ENCODE results near the gene ZBTB5. TPM values are rescaled to one million over a fixed set of nuclear protein-coding genes. Genes with fewer than 3 reads are reported as not detected.
A peak's percentile ranks its signal among the peaks of the same experiment; 100 is the strongest.

The ZBTB5 gene
- total RNA-seq, 1 donor from 2014 or later, result 9.2 TPM

DNA sequence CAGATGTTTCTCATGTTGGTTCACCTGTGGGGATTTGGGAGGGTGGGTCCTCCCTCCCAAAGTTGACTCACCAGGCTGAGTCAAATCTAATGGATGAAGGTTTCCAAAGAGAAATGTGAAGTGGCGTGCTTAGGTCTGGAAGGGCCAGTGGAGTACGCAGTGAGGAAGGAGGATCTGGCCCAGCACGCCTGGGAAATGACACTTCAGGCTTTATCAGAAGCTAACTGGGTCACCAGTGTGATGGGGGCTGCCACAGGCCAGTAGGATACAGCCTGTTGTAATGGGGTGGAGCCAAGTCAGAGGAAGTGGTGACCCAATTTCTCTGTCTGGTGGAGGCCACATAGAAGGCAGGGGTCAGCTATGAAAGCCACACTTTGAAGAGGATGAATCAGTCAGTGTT lies 38.5 kb upstream of the ZBTB5 start:
- ATAC-seq, result peak; percentile 74 to 81
- no peak overlapping the region for H3K4me3 ChIP-seq

DNA sequence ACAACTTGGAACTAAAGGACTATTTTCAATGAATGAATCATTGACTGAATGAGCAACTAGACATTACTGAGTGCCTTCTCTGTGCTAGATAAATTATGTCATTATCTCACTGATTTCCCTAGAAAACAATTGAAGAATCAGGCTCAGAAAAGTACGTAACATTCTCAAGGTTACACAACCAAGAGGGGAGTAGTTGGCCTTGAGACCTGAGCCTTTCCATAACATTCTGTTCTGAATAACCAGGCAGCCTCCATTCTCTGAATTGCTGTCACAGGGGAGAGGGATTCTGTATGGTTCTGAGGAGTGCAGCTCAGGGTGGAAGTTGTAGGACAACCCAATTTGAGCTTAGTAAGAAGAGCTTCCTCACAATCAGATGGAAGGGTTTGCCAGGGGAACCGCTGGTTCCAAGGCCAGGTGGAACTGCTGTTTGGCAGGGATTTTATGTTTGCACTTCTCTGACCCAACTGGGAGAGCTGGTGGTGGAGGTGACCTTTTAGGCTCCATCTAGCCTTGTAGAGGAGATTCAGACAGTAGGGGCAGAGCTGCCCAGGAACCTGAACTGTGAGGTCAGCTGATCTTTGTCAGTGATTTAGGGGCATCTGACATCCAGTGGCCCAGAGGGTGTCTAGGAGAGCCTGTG lies 36.8 kb upstream of the ZBTB5 start:
- Histone ChIP-seq H3K36me3 (peaks cover 73% of the 10 kb centered on the region), H3K9me3 (no peaks in the 10 kb centered on the region), H3K4me3 (no peak overlapping the region), H3K27me3 (ENCODE audit: low read depth) (no peaks in the 10 kb centered on the region), H3K4me1 (no peaks in the 10 kb centered on the region), H3K27ac (no peak overlapping the region)
- ATAC-seq, result no peak
- DNase-seq, result no peak
- TF ChIP-seq, protein P1, sequence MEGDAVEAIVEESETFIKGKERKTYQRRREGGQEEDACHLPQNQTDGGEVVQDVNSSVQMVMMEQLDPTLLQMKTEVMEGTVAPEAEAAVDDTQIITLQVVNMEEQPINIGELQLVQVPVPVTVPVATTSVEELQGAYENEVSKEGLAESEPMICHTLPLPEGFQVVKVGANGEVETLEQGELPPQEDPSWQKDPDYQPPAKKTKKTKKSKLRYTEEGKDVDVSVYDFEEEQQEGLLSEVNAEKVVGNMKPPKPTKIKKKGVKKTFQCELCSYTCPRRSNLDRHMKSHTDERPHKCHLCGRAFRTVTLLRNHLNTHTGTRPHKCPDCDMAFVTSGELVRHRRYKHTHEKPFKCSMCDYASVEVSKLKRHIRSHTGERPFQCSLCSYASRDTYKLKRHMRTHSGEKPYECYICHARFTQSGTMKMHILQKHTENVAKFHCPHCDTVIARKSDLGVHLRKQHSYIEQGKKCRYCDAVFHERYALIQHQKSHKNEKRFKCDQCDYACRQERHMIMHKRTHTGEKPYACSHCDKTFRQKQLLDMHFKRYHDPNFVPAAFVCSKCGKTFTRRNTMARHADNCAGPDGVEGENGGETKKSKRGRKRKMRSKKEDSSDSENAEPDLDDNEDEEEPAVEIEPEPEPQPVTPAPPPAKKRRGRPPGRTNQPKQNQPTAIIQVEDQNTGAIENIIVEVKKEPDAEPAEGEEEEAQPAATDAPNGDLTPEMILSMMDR (IDR thresholded peaks at IDR 0.05), result no peak
- intact Hi-C loops (cut with DNase I), result no loop called here

More for the DNA sequence above, 38.5 kb upstream of the ZBTB5 start:
- TF ChIP-seq, protein P1 (IDR thresholded peaks at IDR 0.05), result no peak
- DNase-seq, result peak; percentile 68
- peaks cover 62% of the 10 kb centered on the region for H3K36me3 ChIP-seq
- H3K27ac ChIP-seq, result no peak overlapping the region
- H3K9me3 ChIP-seq, result no peaks in the 10 kb centered on the region
- intact Hi-C loops (cut with DNase I), result no loop called here
- no peaks in the 10 kb centered on the region for H3K4me1 ChIP-seq
- no peaks in the 10 kb centered on the region for H3K27me3 ChIP-seq (ENCODE audit: low read depth)

- peaks cover 92% of the 10 kb centered on the region for H3K36me3 ChIP-seq
- H3K9me3 ChIP-seq, result no peaks in the 10 kb centered on the region
- no peak overlapping the region for H3K4me3 ChIP-seq
- H3K27ac ChIP-seq, result no peak overlapping the region
- H3K4me1 ChIP-seq, result no peaks in the 10 kb centered on the region
- no peak for DNase-seq
- ATAC-seq, result no peak
- no peaks in the 10 kb centered on the region for H3K27me3 ChIP-seq (ENCODE audit: low read depth)
- TF ChIP-seq, protein P1 (IDR thresholded peaks at IDR 0.05), result no peak
- intact Hi-C loops (cut with DNase I), result no loop called here
These were observed 34.0 kb upstream of the ZBTB5 start for GRCh38 chr9:37499297-37499696.

DNA sequence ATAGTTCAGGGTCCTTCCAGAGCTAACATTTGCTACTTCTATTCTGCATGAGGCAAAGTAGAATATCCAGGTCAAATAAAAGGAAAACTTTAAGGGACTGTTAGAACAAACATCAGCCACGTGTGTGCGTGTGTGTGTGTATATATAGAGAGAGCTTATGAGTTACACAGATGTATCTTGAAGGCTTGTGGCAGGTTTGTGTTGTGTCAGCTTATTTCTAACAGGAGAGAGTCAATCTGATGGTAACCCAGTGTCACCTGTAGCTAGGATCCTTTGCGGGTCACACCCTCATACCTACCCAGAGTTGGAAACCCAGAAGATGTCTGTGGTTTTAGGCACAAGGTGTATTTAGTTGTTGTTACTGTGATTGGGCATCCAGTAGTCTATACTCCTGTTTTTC lies 33.2 kb upstream of the ZBTB5 start:
- H3K36me3 ChIP-seq, result peaks cover 92% of the 10 kb centered on the region
- TF ChIP-seq, protein P1 (IDR thresholded peaks at IDR 0.05), result no peak
- H3K4me3 ChIP-seq, result no peak overlapping the region
- H3K27ac ChIP-seq, result no peak overlapping the region
- H3K9me3 ChIP-seq, result no peaks in the 10 kb centered on the region
- no peaks in the 10 kb centered on the region for H3K4me1 ChIP-seq
- no peak for ATAC-seq
- no peaks in the 10 kb centered on the region for H3K27me3 ChIP-seq (ENCODE audit: low read depth)
- intact Hi-C loops (cut with DNase I), result no loop called here
- DNase-seq, result no peak

DNA sequence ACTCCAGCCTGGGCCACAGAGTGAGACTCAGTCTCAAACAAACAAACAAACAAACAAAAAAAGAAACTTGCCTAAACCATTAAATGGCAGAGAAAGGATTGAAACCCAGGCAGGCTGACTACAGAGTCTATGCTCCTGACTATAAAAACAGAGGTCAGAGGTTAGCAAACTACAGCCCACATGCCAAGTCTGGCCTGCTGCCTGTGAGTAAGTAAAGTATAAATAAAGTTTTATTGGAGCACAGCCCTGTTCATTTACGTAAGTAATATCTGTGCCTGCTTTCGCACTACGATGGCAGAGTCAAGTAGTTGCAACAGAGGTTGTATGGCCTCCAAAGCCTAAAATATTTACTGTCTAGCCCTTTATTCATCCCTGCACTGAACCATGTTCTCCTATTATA lies 32.1 kb upstream of the ZBTB5 start:
- DNase-seq, result no peak
- no peaks in the 10 kb centered on the region for H3K9me3 ChIP-seq
- intact Hi-C loops (cut with DNase I), result no loop called here
- no peak overlapping the region for H3K27ac ChIP-seq
- H3K27me3 ChIP-seq (ENCODE audit: low read depth), result no peaks in the 10 kb centered on the region
- no peaks in the 10 kb centered on the region for H3K4me1 ChIP-seq
- TF ChIP-seq, protein P1 (IDR thresholded peaks at IDR 0.05), result no peak
- H3K4me3 ChIP-seq, result no peak overlapping the region
- no peak for ATAC-seq
- peaks cover 92% of the 10 kb centered on the region for H3K36me3 ChIP-seq
